Measurements from ENCODE around the gene TSEN54. TPM values are rescaled to one million over a fixed set of nuclear protein-coding genes. Genes with fewer than 3 reads are reported as not detected.

TSEN54 gene
- total and polyA plus RNA-seq, 4 donors = 9.1 to 15.1 (median 12.3) TPM

DNA sequence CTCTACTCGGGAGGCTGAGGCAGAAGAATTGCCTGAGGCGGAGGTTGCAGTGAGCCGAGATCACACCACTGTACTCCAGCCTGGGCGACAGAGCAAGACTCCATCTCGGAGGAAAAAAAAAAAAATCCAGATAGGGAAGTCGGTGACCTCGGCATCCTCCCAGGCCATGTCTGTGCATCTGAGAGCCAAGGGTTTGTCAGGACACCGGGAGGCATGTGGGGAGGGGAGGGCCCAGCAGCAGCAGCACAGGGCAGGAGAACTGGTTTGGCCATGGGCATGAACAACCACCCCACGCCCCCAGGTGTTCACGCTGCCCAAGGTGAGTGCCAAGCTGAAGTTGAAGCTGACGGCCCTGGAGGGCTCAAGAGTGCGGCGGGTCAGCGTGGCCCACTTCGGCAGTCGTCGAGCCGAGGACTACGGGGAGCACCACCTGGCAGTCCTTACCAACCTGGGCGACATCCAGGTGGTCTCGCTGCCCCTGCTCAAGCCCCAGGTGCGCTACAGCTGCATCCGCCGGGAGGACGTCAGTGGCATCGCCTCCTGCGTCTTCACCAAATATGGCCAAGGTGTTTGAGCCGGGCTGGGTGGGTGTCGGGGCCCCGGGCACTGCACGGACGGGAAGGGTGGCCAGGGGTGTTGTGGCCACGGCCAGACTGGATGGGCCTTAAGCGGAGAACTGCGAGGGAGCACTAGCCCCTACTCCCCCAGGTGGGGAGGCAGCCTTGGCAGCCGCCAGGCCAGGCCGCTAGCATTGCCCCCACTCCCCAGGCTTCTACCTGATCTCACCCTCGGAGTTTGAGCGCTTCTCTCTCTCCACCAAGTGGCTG is 56.6 kb downstream of the TSEN54 start (continued):
- TF ChIP-seq, protein P1, sequence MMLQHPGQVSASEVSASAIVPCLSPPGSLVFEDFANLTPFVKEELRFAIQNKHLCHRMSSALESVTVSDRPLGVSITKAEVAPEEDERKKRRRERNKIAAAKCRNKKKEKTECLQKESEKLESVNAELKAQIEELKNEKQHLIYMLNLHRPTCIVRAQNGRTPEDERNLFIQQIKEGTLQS (IDR thresholded peaks at IDR 0.05) = no peak
- TF ChIP-seq HNF4G (IDR thresholded peaks at IDR 0.05) (no peak), YY1 (IDR thresholded peaks at IDR 0.05) (no peak), FOXA1 (IDR thresholded peaks at IDR 0.05) (no peak), EGR1 (IDR thresholded peaks at IDR 0.05; ENCODE audit: low read depth in 2 of 2) (no peak), TAF1 (conservative IDR thresholded peaks at IDR 0.05) (no peak), HNF4A (conservative IDR thresholded peaks at IDR 0.05) (no peak)
- TF ChIP-seq, protein P2, sequence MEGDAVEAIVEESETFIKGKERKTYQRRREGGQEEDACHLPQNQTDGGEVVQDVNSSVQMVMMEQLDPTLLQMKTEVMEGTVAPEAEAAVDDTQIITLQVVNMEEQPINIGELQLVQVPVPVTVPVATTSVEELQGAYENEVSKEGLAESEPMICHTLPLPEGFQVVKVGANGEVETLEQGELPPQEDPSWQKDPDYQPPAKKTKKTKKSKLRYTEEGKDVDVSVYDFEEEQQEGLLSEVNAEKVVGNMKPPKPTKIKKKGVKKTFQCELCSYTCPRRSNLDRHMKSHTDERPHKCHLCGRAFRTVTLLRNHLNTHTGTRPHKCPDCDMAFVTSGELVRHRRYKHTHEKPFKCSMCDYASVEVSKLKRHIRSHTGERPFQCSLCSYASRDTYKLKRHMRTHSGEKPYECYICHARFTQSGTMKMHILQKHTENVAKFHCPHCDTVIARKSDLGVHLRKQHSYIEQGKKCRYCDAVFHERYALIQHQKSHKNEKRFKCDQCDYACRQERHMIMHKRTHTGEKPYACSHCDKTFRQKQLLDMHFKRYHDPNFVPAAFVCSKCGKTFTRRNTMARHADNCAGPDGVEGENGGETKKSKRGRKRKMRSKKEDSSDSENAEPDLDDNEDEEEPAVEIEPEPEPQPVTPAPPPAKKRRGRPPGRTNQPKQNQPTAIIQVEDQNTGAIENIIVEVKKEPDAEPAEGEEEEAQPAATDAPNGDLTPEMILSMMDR (IDR thresholded peaks at IDR 0.05; ENCODE audit: low read depth, low read length, missing input control) = no peak

DNA sequence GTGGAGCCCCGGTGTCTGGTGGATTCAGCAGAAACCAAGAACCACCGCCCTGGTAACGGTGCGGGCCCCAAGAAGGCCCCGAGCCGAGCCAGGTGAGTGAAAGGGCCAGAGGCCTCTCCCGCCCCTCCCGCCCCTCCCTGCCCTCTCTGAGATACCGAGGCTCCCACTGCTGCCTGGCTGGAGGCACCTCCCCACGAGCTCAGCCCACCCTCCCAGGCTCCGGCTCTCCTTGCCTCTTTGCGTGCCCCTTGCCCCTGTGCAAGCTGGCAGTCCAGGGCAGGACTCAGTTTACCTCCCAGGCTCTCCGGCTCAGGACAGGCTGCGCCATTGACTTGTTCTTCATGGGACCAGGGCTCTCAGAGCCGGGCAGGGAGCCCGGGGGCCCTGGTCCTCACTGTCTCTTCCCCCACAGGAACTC is 57.2 kb downstream of the TSEN54 start:
- DNase-seq (ENCODE audit: low spot score) = no peak
- H3K9me3 ChIP-seq (ENCODE audit: control insufficient read depth in 4 of 4, low read length in 3 of 4) = no peaks in the 10 kb centered on the region
- no peaks in the 10 kb centered on the region for H3K27me3 ChIP-seq (ENCODE audit: control insufficient read depth in 4 of 4, insufficient read depth in 4 of 4, low read length in 3 of 4)
- H3K36me3 ChIP-seq (ENCODE audit: control insufficient read depth in 4 of 4, insufficient read depth in 3 of 4, low read depth in 1 of 4, low read length in 3 of 4) = peaks cover 0 to 37% (median 17%) of the 10 kb centered on the region in 4 donors
- no peak overlapping the region for H3K27ac ChIP-seq (ENCODE audit: low read depth in 1 of 2, low read length in 2 of 2)
- WGBS = 93% methylated on average over 16 of the region's 16 CpGs
- no peak overlapping the region for H3K9ac ChIP-seq (ENCODE audit: low read depth in 1 of 2, low read length in 2 of 2)
- no peak overlapping the region for H3K4me3 ChIP-seq (ENCODE audit: low read depth in 1 of 3, low read length in 3 of 3)
- no peaks in the 10 kb centered on the region for H3K4me1 ChIP-seq (ENCODE audit: control insufficient read depth in 4 of 4, insufficient read depth in 4 of 4, low read length in 3 of 4)
- TF ChIP-seq, protein P3, sequence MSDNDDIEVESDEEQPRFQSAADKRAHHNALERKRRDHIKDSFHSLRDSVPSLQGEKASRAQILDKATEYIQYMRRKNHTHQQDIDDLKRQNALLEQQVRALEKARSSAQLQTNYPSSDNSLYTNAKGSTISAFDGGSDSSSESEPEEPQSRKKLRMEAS (IDR thresholded peaks at IDR 0.05) = no peak

DNA sequence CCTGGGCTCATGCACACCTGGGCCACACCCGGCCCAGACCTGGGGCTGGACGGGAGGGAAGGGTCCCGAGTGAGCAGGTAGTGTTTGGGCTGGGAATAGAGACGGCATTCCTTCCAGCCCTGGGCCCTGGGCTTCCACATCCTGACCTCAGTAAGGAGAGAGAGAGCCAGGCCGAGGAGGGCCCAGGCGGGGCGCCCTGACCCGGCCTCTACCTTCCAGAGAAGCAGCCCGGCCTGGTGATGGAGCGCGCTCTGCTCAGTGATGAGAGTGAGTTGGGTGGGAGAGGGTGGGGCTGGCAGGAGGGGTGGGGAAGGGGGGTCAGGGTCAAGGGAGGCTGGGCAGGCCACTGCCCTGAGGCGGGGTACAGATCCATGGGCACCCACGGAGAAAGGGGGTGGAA is 57.7 kb downstream of the TSEN54 start:
- Histone ChIP-seq H3K36me3 (ENCODE audit: control insufficient read depth in 4 of 4, insufficient read depth in 3 of 4, low read depth in 1 of 4, low read length in 3 of 4) (peaks cover 0 to 33% (median 16%) of the 10 kb centered on the region in 4 donors), H3K4me1 (ENCODE audit: control insufficient read depth in 4 of 4, insufficient read depth in 4 of 4, low read length in 3 of 4) (no peaks in the 10 kb centered on the region), H3K4me3 (ENCODE audit: low read depth in 1 of 3, low read length in 3 of 3) (no peak overlapping the region), H3K27me3 (ENCODE audit: control insufficient read depth in 4 of 4, insufficient read depth in 4 of 4, low read length in 3 of 4) (no peaks in the 10 kb centered on the region), H3K9me3 (ENCODE audit: control insufficient read depth in 4 of 4, low read length in 3 of 4) (no peaks in the 10 kb centered on the region), H3K27ac (ENCODE audit: low read depth in 1 of 2, low read length in 2 of 2) (no peak overlapping the region), H3K9ac (ENCODE audit: low read depth in 1 of 2, low read length in 2 of 2) (no peak overlapping the region)
- DNase-seq (ENCODE audit: low spot score) = no peak
- no peak for TF ChIP-seq EGR1 (IDR thresholded peaks at IDR 0.05; ENCODE audit: low read depth in 2 of 2)
- TF ChIP-seq FOXA2 (IDR thresholded peaks at IDR 0.05) = no peak
- no peak for TF ChIP-seq FOXA1 (IDR thresholded peaks at IDR 0.05)
- no peak for TF ChIP-seq YY1 (IDR thresholded peaks at IDR 0.05)
- no peak for TF ChIP-seq RXRA (IDR thresholded peaks at IDR 0.05)
- TF ChIP-seq, protein P2 (IDR thresholded peaks at IDR 0.05; ENCODE audit: low read depth, low read length, missing input control) = no peak
- TF ChIP-seq HNF4G (IDR thresholded peaks at IDR 0.05) = no peak
- TF ChIP-seq HNF4A (conservative IDR thresholded peaks at IDR 0.05) = no peak
- TF ChIP-seq, protein P4, sequence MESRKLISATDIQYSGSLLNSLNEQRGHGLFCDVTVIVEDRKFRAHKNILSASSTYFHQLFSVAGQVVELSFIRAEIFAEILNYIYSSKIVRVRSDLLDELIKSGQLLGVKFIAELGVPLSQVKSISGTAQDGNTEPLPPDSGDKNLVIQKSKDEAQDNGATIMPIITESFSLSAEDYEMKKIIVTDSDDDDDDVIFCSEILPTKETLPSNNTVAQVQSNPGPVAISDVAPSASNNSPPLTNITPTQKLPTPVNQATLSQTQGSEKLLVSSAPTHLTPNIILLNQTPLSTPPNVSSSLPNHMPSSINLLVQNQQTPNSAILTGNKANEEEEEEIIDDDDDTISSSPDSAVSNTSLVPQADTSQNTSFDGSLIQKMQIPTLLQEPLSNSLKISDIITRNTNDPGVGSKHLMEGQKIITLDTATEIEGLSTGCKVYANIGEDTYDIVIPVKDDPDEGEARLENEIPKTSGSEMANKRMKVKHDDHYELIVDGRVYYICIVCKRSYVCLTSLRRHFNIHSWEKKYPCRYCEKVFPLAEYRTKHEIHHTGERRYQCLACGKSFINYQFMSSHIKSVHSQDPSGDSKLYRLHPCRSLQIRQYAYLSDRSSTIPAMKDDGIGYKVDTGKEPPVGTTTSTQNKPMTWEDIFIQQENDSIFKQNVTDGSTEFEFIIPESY (IDR thresholded peaks at IDR 0.05) = no peak
- WGBS = 94% methylated on average over 13 of the region's 13 CpGs

Other genes starting within 250 kb of the TSEN54 start
- 1 to 10 TPM; 6.2 to 8.6 TPM for gene MIF4GD, start 245.3 kb upstream of the TSEN54 start, total RNA-seq
- gene MIF4GD, start 245.3 kb upstream of the TSEN54 start, polyA plus RNA-seq = 10 to 100 TPM; 10.8 to 13.6 TPM
- 1 to 10 TPM; 8.0 to 9.5 TPM for gene SLC25A19, start 227.1 kb upstream of the TSEN54 start, total RNA-seq
- gene SLC25A19, start 227.1 kb upstream of the TSEN54 start, polyA plus RNA-seq = 1 to 10 TPM; 4.7 to 5.2 TPM
- gene GRB2, start 110.8 kb upstream of the TSEN54 start, total RNA-seq = 10 to 100 TPM; 49.3 to 91.8 TPM
- gene GRB2, start 110.8 kb upstream of the TSEN54 start, polyA plus RNA-seq = 10 to 100 TPM; 36.0 to 49.9 TPM
- 10 to 100 TPM; 19.2 to 31.0 TPM for gene TMEM94, start 59.9 kb upstream of the TSEN54 start, total RNA-seq
- gene TMEM94, start 59.9 kb upstream of the TSEN54 start, polyA plus RNA-seq = 10 to 100 TPM; 15.6 to 20.9 TPM
- 10 to 100 TPM in 1 of 2 donors, 1 to 10 TPM in 1; 5.9 to 11.4 TPM for gene CASKIN2, start 991 bp upstream of the TSEN54 start, total RNA-seq
- gene CASKIN2, start 991 bp upstream of the TSEN54 start, polyA plus RNA-seq = 10 to 100 TPM in 1 of 2 donors, 1 to 10 TPM in 1; 2.3 to 12.1 TPM
- gene LLGL2, start 9.2 kb downstream of the TSEN54 start, total RNA-seq = 10 to 100 TPM; 23.2 to 69.6 TPM
- 10 to 100 TPM; 34.9 to 42.1 TPM for gene LLGL2, start 9.2 kb downstream of the TSEN54 start, polyA plus RNA-seq
- gene MYO15B, start 71.3 kb downstream of the TSEN54 start, total RNA-seq = 10 to 100 TPM; 21.2 to 34.4 TPM
- gene MYO15B, start 71.3 kb downstream of the TSEN54 start, polyA plus RNA-seq = 10 to 100 TPM; 13.3 to 14.8 TPM
- 10 to 100 TPM in 1 of 2 donors, under 1 TPM in 1; 0.25 to 54.9 TPM for gene SMIM5, start 116.9 kb downstream of the TSEN54 start, total RNA-seq
- gene SMIM5, start 116.9 kb downstream of the TSEN54 start, polyA plus RNA-seq = under 1 TPM; 0.10 TPM
- 10 to 100 TPM; 12.1 to 15.1 TPM for gene RECQL5, start 150.6 kb downstream of the TSEN54 start, total RNA-seq
- 10 to 100 TPM in 1 of 2 donors, 1 to 10 TPM in 1; 8.3 to 10.9 TPM for gene RECQL5, start 150.6 kb downstream of the TSEN54 start, polyA plus RNA-seq
- 10 to 100 TPM; 20.9 to 32.5 TPM for gene SAP30BP, start 150.8 kb downstream of the TSEN54 start, total RNA-seq
- gene SAP30BP, start 150.8 kb downstream of the TSEN54 start, polyA plus RNA-seq = 10 to 100 TPM; 27.9 to 33.4 TPM
- 1 to 10 TPM in 1 of 2 donors, under 1 TPM in 1; 0.42 to 1.2 TPM for gene ITGB4, start 204.9 kb downstream of the TSEN54 start, total RNA-seq
- gene ITGB4, start 204.9 kb downstream of the TSEN54 start, polyA plus RNA-seq = 1 to 10 TPM; 1.3 to 1.4 TPM
- gene GALK1, start 248.7 kb downstream of the TSEN54 start, total RNA-seq = 100 to 1,000 TPM in 1 of 2 donors, 10 to 100 TPM in 1; 80.3 to 111 TPM
- 100 to 1,000 TPM in 1 of 2 donors, 10 to 100 TPM in 1; 59.0 to 230 TPM for gene GALK1, start 248.7 kb downstream of the TSEN54 start, polyA plus RNA-seq